Measurements from ENCODE around the gene SUSD4.

The SUSD4 gene

GRCh38 chr1:223202376-223203033 lies 161.5 kb downstream of the SUSD4 start:
- no peak overlapping the region for H3K4me3 ChIP-seq (ENCODE audit: low read depth, low read length)
- DNase-seq (ENCODE audit: low read depth): no peak
- no peak for TF ChIP-seq CTCF (IDR thresholded peaks at IDR 0.05; ENCODE audit: control insufficient read depth, extremely low read depth, insufficient read depth)

- no peak for DNase-seq (ENCODE audit: low read depth)
- no peak overlapping the region for H3K4me3 ChIP-seq (ENCODE audit: low read depth, low read length)
- no peak for TF ChIP-seq CTCF (IDR thresholded peaks at IDR 0.05; ENCODE audit: control insufficient read depth, extremely low read depth, insufficient read depth)
Measured at GRCh38 chr1:223201967-223202366, 162.0 kb downstream of the SUSD4 start.

- TF ChIP-seq CTCF (IDR thresholded peaks at IDR 0.05; ENCODE audit: control insufficient read depth, extremely low read depth, insufficient read depth): no peak
- DNase-seq (ENCODE audit: low read depth): no peak
- H3K4me3 ChIP-seq (ENCODE audit: low read depth, low read length): no peak overlapping the region
Measured at GRCh38 chr1:223200903-223201302, 163.1 kb downstream of the SUSD4 start.

GRCh38 chr1:223199094-223199647 lies 164.8 kb downstream of the SUSD4 start:
- no peak for TF ChIP-seq CTCF (IDR thresholded peaks at IDR 0.05; ENCODE audit: control insufficient read depth, extremely low read depth, insufficient read depth)
- DNase-seq (ENCODE audit: low read depth): no peak
- no peak overlapping the region for H3K4me3 ChIP-seq (ENCODE audit: low read depth, low read length)

- H3K4me3 ChIP-seq (ENCODE audit: low read depth, low read length): no peak overlapping the region
- TF ChIP-seq CTCF (IDR thresholded peaks at IDR 0.05; ENCODE audit: control insufficient read depth, extremely low read depth, insufficient read depth): no peak
- no peak for DNase-seq (ENCODE audit: low read depth)
Measured at GRCh38 chr1:223198628-223198965, 165.4 kb downstream of the SUSD4 start.

GRCh38 chr1:223197923-223198627 lies 165.9 kb downstream of the SUSD4 start:
- no peak for DNase-seq (ENCODE audit: low read depth)
- no peak for TF ChIP-seq CTCF (IDR thresholded peaks at IDR 0.05; ENCODE audit: control insufficient read depth, extremely low read depth, insufficient read depth)
- H3K4me3 ChIP-seq (ENCODE audit: low read depth, low read length): no peak overlapping the region

Measured in LNCaP clone FGC (cell line).